HCT116 (cell line): ENCODE results near the gene PRELID1. TPM values are rescaled to one million over a fixed set of nuclear protein-coding genes. Genes with fewer than 3 reads are reported as not detected.

Experiments
- ATAC-seq: fragments of 200-7000 bp; cut with Tn5 transposase; 2 replicates; pipeline ENCODE4 v1.9.1; 2020; ENCODE audit warnings: mild to moderate bottlenecking, moderate library complexity
- BruUV-seq: library from RNA; stranded (reverse); fragments of 400-500 nt; replicated peaks from 2 replicates; lab custom pipeline; 2021; lab: Mats Ljungman, UMichigan
- CTCF ChIA-PET: fragments of 300-600 bp; sonication (Branson Sonifier 250); formaldehyde crosslinking; loops from one replicate; lab custom pipeline; 2021; ENCODE audit warnings: antibody characterized with exemption; lab: Charles Lee
- POLR2A ChIA-PET: fragments of 300-600, 350-600 bp; sonication (Branson Sonifier 250); formaldehyde crosslinking; loops from one replicate; lab custom pipeline; 2021; ENCODE audit warnings: antibody characterized with exemption; lab: Charles Lee
- RAD21 ChIA-PET, 2 experiments: fragments of 300-600 bp; sonication (Branson Sonifier 250); formaldehyde crosslinking; loops; one replicate each; lab custom pipeline; 2023; ENCODE audit warnings: low total read pairs in 2 of 2; ENCODE audit not compliant: uncharacterized antibody in 2 of 2, unreplicated experiment in 2 of 2, low non-redundant PET in 1 of 2; lab: Charles Lee
- DNase-seq: peaks from one replicate; pipeline ENCODE4 v3.0.0-alpha.2; 2010; ENCODE audit warnings: low read depth, low spot score
- H2AFZ ChIP-seq: fragments of 200-600 bp; shearing (Covaris generic), sonication (generic); 2 replicates; pipeline ENCODE4 v1.6.1; 2017; ENCODE audit warnings: low read depth, mixed run types, mixed read lengths, antibody characterized with exemption, low read length; ENCODE audit not compliant: poor library complexity, severe bottlenecking
- H3K27ac ChIP-seq: 2 replicates; pipeline ENCODE4 v1.5.1; 2012; ENCODE audit warnings: low read depth, low read length
- H3K27me3 ChIP-seq: fragments of 200-600 bp; sonication (generic); 2 replicates; pipeline ENCODE4 v1.6.1; 2016; ENCODE audit warnings: mixed run types, low read length, mixed read lengths; ENCODE audit not compliant: insufficient read depth
- H3K36me3 ChIP-seq, 2 experiments: fragments of 200-500 bp in 1 of 2; fragments of 200-600 bp in 1 of 2; sonication (Bioruptor generic) in 1 of 2; sonication (generic) in 1 of 2; 2 replicates each; pipeline versions ENCODE4 v1.5.1 to v1.6.1; 2014 to 2016; ENCODE audit warnings: low read length in 2 of 2, inconsistent platforms in 1 of 2, mixed read lengths in 1 of 2, mixed run types in 1 of 2; ENCODE audit not compliant: insufficient read depth in 2 of 2, control insufficient read depth in 1 of 2
- H3K4me1 ChIP-seq, 2 experiments: fragments of 200-600 bp in 1 of 2; sonication (generic) in 1 of 2; 2 replicates each; pipeline versions ENCODE4 v1.5.1 to v1.6.1; 2012 to 2017; ENCODE audit warnings: low read length in 2 of 2, inconsistent platforms in 1 of 2, mild to moderate bottlenecking in 1 of 2, mixed read lengths in 1 of 2, mixed run types in 1 of 2, moderate library complexity in 1 of 2; ENCODE audit not compliant: insufficient read depth in 2 of 2, control insufficient read depth in 1 of 2
- H3K4me2 ChIP-seq: fragments of 200-600 bp; sonication (generic); 2 replicates; pipeline ENCODE4 v1.6.1; 2017; ENCODE audit warnings: mixed run types, low read length, mixed read lengths
- H3K4me3 ChIP-seq, 2 experiments: fragments of 200-600 bp in 1 of 2; sonication (generic) in 1 of 2; replicated peaks in 1 of 2; 2 replicates each; pipeline ENCODE4 v1.5.1; 2011 to 2016; ENCODE audit warnings: low read length in 2 of 2, control low read depth in 1 of 2, low read depth in 1 of 2, mild to moderate bottlenecking in 1 of 2, mixed read lengths in 1 of 2, mixed run types in 1 of 2
- H3K79me2 ChIP-seq: fragments of 200-600 bp; sonication (generic); 2 replicates; pipeline ENCODE4 v1.6.1; 2017; ENCODE audit warnings: mild to moderate bottlenecking, mixed run types, low read length, moderate library complexity, mixed read lengths; ENCODE audit not compliant: insufficient read depth
- H3K9ac ChIP-seq: fragments of 200-600 bp; sonication (generic); 2 replicates; pipeline ENCODE4 v1.6.1; 2016; ENCODE audit warnings: low read length, mixed read lengths
- H3K9me2 ChIP-seq: fragments of 200-600 bp; sonication (generic), shearing (Covaris generic); 2 replicates; pipeline ENCODE4 v1.6.1; 2017; ENCODE audit warnings: mixed run types, mild to moderate bottlenecking, moderate library complexity; ENCODE audit not compliant: insufficient read depth
- H3K9me3 ChIP-seq, 2 experiments: fragments of 200-500 bp in 1 of 2; fragments of 200-600 bp in 1 of 2; sonication (Bioruptor generic) in 1 of 2; sonication (generic) in 1 of 2; 2 replicates each; pipeline ENCODE4 v1.6.1; 2014 to 2017; ENCODE audit warnings: low read length in 2 of 2, mixed read lengths in 2 of 2, inconsistent platforms in 1 of 2, low read depth in 1 of 2, mild to moderate bottlenecking in 1 of 2, mixed run types in 1 of 2, moderate library complexity in 1 of 2; ENCODE audit not compliant: control insufficient read depth in 1 of 2, insufficient read depth in 1 of 2
- H4K20me1 ChIP-seq: fragments of 200-600 bp; sonication (generic), shearing (Covaris generic); 2 replicates; pipeline ENCODE4 v1.6.1; 2017; ENCODE audit warnings: mixed run types, mild to moderate bottlenecking, moderate library complexity; ENCODE audit not compliant: insufficient read depth
- CEBPB ChIP-seq: IDR thresholded peaks from 2 replicates; pipeline ENCODE4 v1.6.1; 2012; ENCODE audit warnings: low read depth
- EGR1 ChIP-seq: IDR thresholded peaks from 2 replicates; pipeline ENCODE4 v1.6.1; 2012; ENCODE audit warnings: low read depth
- ELF1 ChIP-seq: IDR thresholded peaks from 2 replicates; pipeline ENCODE4 v1.6.1; 2012; ENCODE audit warnings: low read depth, borderline replicate concordance
- EZH2 ChIP-seq: fragments of 200-600 bp; sonication (generic); IDR thresholded peaks from 2 replicates; pipeline ENCODE4 v1.6.1; 2017; ENCODE audit warnings: antibody characterized with exemption, mixed run types
- EZH2phosphoT487 ChIP-seq: fragments of 200-600 bp; IDR thresholded peaks from 2 replicates; pipeline ENCODE4 v1.6.1; 2018; ENCODE audit warnings: antibody characterized with exemption, borderline replicate concordance
- JUND ChIP-seq: IDR thresholded peaks from 2 replicates; pipeline ENCODE4 v1.6.1; 2012
- POLR2A ChIP-seq: IDR thresholded peaks from 2 replicates; pipeline ENCODE4 v1.7.0; 2011; ENCODE audit warnings: borderline replicate concordance; ENCODE audit not compliant: insufficient read depth, insufficient read length; ENCODE audit errors: extremely low read depth
- POLR2AphosphoS5 ChIP-seq: IDR thresholded peaks from 2 replicates; pipeline ENCODE4 v1.6.1; 2011; ENCODE audit warnings: mild to moderate bottlenecking, low read depth, low read length, moderate library complexity
- RAD21 ChIP-seq: IDR thresholded peaks from 2 replicates; pipeline ENCODE4 v1.6.1; 2012; ENCODE audit warnings: low read depth, mild to moderate bottlenecking
- SIN3A ChIP-seq: IDR thresholded peaks from 2 replicates; pipeline ENCODE4 v1.6.1; 2012; ENCODE audit warnings: low read depth
- SP1 ChIP-seq: IDR thresholded peaks from 2 replicates; pipeline ENCODE4 v1.6.1; 2012; ENCODE audit warnings: low read depth
- SRF ChIP-seq: IDR thresholded peaks from 2 replicates; pipeline ENCODE4 v1.6.1; 2012; ENCODE audit warnings: low read depth
- ZNF274 ChIP-seq: fragments of 200-500 bp; sonication (Bioruptor generic); IDR thresholded peaks from 2 replicates; pipeline ENCODE4 v1.6.1; 2014; ENCODE audit warnings: mild to moderate bottlenecking, low read depth, low read length, inconsistent platforms
- intact Hi-C: fragments of 100-400 bp; cut with micrococcal nuclease; formaldehyde crosslinking; loops from 2 replicates; pipeline ENCODE4 v1.10.0; 2022
- total RNA-seq: library from RNA; stranded (reverse); gene quantifications from one replicate; pipeline ENCODE4 v1.2.1, GENCODE V29; 2021; ENCODE audit not compliant: unreplicated experiment
- TF ChIP-seq, protein P1 (sequence below): IDR thresholded peaks from 2 replicates; pipeline ENCODE4 v1.6.1; 2012
- TF ChIP-seq, protein P2 (sequence below): IDR thresholded peaks from 2 replicates; pipeline ENCODE4 v1.6.1; 2011; ENCODE audit warnings: mild to moderate bottlenecking, low read length, moderate library complexity; ENCODE audit not compliant: insufficient replicate concordance; ENCODE audit errors: extremely low read depth
- TF ChIP-seq, protein P3 (sequence below): IDR thresholded peaks from 2 replicates; pipeline ENCODE4 v1.6.1; 2012; ENCODE audit warnings: low read depth

PRELID1 gene
- total RNA-seq, 1 experiment from 2014 or later = 223 TPM

DNA sequence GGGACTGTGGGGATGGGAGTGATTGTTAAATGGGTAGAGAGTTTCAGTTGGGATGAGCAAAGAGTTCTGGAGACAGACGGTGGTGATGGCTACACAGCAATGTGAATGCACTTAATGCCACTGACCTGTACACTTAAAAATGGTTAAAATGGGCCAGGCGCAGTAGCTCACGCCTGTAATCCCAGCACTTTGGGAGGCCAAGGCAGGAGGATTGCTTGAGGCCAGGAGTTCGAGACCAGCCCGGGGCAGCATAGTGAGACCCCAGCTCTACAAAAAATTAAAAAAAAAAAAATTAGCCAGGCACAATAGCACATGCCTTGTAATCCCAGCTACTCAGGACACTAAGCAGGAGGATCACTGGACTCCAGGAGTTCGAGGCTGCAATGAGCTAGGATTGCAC lies 40.2 kb downstream of the PRELID1 start:
- Histone ChIP-seq H3K27ac (no peak overlapping the region), H2AFZ (no peak overlapping the region), H3K79me2 (peaks cover 85% of the 10 kb centered on the region), H3K4me1 (no peaks in the 10 kb centered on the region), H4K20me1 (peaks cover 3% of the 10 kb centered on the region; the same call in 1 of the 2 replicates), H3K36me3 (peaks cover 10 to 18% of the 10 kb centered on the region in 2 experiments; a peak in 3 of 4 replicates), H3K4me2 (no peak overlapping the region), H3K27me3 (no peaks in the 10 kb centered on the region), H3K9ac (no peak overlapping the region), H3K9me2 (no peaks in the 10 kb centered on the region), H3K4me3 (no peak overlapping the region), H3K9me3 (no peaks in the 10 kb centered on the region)
- ATAC-seq = no peak
- RAD21 ChIA-PET = no interaction called here
- TF ChIP-seq POLR2A (no peak), EGR1 (no peak), JUND (no peak), EZH2phosphoT487 (no peak), EZH2 (no peak), SP1 (no peak), ZNF274 (no peak), POLR2AphosphoS5 (no peak), ELF1 (no peak), RAD21 (no peak), CEBPB (no peak), SRF (no peak), SIN3A (no peak)
- TF ChIP-seq, protein P1, sequence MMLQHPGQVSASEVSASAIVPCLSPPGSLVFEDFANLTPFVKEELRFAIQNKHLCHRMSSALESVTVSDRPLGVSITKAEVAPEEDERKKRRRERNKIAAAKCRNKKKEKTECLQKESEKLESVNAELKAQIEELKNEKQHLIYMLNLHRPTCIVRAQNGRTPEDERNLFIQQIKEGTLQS = no peak
- TF ChIP-seq, protein P2, sequence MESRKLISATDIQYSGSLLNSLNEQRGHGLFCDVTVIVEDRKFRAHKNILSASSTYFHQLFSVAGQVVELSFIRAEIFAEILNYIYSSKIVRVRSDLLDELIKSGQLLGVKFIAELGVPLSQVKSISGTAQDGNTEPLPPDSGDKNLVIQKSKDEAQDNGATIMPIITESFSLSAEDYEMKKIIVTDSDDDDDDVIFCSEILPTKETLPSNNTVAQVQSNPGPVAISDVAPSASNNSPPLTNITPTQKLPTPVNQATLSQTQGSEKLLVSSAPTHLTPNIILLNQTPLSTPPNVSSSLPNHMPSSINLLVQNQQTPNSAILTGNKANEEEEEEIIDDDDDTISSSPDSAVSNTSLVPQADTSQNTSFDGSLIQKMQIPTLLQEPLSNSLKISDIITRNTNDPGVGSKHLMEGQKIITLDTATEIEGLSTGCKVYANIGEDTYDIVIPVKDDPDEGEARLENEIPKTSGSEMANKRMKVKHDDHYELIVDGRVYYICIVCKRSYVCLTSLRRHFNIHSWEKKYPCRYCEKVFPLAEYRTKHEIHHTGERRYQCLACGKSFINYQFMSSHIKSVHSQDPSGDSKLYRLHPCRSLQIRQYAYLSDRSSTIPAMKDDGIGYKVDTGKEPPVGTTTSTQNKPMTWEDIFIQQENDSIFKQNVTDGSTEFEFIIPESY = no peak
- TF ChIP-seq, protein P3, sequence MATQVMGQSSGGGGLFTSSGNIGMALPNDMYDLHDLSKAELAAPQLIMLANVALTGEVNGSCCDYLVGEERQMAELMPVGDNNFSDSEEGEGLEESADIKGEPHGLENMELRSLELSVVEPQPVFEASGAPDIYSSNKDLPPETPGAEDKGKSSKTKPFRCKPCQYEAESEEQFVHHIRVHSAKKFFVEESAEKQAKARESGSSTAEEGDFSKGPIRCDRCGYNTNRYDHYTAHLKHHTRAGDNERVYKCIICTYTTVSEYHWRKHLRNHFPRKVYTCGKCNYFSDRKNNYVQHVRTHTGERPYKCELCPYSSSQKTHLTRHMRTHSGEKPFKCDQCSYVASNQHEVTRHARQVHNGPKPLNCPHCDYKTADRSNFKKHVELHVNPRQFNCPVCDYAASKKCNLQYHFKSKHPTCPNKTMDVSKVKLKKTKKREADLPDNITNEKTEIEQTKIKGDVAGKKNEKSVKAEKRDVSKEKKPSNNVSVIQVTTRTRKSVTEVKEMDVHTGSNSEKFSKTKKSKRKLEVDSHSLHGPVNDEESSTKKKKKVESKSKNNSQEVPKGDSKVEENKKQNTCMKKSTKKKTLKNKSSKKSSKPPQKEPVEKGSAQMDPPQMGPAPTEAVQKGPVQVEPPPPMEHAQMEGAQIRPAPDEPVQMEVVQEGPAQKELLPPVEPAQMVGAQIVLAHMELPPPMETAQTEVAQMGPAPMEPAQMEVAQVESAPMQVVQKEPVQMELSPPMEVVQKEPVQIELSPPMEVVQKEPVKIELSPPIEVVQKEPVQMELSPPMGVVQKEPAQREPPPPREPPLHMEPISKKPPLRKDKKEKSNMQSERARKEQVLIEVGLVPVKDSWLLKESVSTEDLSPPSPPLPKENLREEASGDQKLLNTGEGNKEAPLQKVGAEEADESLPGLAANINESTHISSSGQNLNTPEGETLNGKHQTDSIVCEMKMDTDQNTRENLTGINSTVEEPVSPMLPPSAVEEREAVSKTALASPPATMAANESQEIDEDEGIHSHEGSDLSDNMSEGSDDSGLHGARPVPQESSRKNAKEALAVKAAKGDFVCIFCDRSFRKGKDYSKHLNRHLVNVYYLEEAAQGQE = no peak
- no TSS peak for BruUV-seq
- POLR2A ChIA-PET = interaction anchor here (0.7 kb wide), 1 partner anchor 257 kb away, joined by 3 read pairs; the partner anchor contains the start of gene FGFR4
- CTCF ChIA-PET = no interaction called here
- intact Hi-C loops = no loop called here
- no peak for DNase-seq
